Activated gamma-delta T cell (primary cell): ENCODE results near the gene MAP1LC3B.
"Not testable (repeated sequence)": the region's sequence is repeated elsewhere in the genome, so short reads cannot be mapped to it uniquely, and the experiment has no call there.

ENCODE experiments used
- DNase-seq: peaks from one replicate; lab custom pipeline; 2025; lab: John Stamatoyannopoulos, UW

Gene MAP1LC3B

GRCh38 chr16:87380881-87381280, 11.3 kb upstream of the MAP1LC3B start:
- no peak for DNase-seq

GRCh38 chr16:87382023-87382785, 9.9 kb upstream of the MAP1LC3B start:
- no peak for DNase-seq

DNA sequence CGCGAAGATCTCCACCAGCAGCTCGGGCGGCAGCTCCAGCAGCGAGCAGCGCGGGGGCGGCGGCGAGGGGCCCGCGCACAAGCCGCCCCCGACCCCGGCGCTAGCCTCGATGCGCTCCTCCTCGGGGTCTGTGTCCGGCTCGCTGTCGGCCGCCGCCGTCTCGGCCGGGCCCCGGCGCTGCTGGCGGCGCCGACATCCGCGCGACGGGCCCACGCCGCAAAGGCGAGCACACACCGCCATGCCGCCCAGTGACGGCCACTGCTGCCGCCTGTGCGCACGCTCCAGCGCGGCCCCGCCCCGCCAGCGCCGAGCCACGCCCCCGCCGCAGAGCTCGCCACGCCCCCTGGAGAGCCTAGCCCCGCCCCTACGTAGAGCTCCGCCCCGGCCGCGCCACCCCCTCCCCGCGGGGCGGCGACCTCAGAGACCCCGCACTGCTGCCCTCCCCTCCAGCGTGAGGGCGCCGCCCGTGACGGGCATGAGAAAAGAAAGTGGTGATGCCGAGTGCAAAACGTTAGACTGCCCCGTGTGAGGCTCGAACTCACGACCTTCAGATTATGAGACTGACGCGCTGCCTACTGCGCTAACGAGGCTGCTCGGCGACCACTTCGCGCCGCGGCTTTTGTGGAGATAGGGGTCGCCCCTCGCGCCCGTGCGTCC, 8.5 kb upstream of the MAP1LC3B start, which contains the start of gene FBXO31:
Gene FBXO31 (minus strand): TSS at position 272 of the 657 bp plus-strand sequence. CDS start 32 bp downstream, at position 240.
- DNase-seq = peak; percentile 88

GRCh38 chr16:87384162-87384874, 7.8 kb upstream of the MAP1LC3B start:
- DNase-seq = no peak

DNA sequence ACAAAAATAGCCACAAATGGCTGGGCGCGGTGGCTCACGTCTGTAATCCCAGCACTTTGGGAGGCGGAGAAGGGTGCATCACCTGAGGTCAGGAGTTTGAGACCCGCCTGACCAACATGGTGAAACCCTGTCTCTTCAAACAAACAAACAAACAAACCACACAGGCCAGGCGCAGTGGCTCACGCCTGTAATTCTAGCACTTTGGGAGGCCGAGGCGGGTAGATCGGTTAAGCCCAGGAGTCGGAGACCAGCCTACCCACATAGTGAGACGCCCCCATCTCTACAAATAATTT, 7.3 kb upstream of the MAP1LC3B start:
- not testable (repeated sequence) for DNase-seq

GRCh38 chr16:87387942-87388817, 4.0 kb upstream of the MAP1LC3B start:
- no peak for DNase-seq

DNA sequence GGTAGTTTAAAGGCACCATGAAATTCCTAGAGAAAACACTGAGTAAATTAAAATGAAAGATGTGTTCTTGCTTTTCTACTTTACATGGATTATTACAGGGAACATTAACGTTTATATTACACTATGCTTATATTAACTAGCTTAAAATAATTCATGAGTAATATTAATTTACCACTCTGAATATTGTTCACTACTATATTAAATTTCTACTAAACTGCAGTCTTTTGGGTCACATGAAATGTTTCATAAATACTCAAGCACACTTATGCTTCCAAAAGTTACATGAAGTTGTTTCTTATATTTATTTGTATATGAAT, 3.4 kb upstream of the MAP1LC3B start:
- no peak for DNase-seq

DNA sequence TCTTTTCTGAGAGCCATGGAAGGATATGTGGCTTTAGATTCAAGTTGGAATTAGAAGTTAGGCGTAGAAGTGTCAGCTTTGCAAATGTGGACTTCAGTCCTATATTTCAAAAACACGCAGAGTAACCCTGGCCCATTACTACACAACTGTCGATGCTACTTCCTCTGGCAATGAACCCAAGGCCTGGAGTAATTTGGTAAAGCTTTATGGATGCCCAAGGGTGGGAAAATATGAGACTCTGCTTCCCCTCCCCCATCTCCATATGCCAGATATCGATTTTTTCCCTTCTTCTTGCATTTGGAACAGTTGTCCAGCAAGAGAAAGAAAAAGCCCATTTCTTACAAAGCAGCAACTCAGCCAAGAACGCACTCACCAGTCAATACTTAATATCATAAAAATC, 2.9 kb upstream of the MAP1LC3B start:
- DNase-seq = no peak

DNA sequence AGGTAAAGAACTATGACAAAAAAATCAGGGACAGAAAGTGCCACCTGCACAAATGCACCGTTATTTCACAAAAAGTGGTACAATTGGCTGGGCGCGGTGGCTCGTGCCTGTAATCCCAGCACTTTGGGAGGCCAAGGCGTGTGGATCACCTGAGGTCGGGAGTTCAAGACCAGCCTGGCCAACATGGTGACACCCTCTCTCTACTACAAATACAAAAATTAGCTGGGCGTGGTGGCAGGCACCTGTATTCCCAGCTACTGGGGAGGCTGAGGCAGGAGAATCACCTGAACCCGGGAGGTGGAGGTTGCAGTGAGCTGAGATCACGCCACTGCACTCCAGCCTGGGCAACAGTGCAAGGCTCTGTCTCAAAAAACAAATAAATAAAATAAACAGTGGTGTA, 2.2 kb upstream of the MAP1LC3B start:
- not testable (repeated sequence) for DNase-seq

DNA sequence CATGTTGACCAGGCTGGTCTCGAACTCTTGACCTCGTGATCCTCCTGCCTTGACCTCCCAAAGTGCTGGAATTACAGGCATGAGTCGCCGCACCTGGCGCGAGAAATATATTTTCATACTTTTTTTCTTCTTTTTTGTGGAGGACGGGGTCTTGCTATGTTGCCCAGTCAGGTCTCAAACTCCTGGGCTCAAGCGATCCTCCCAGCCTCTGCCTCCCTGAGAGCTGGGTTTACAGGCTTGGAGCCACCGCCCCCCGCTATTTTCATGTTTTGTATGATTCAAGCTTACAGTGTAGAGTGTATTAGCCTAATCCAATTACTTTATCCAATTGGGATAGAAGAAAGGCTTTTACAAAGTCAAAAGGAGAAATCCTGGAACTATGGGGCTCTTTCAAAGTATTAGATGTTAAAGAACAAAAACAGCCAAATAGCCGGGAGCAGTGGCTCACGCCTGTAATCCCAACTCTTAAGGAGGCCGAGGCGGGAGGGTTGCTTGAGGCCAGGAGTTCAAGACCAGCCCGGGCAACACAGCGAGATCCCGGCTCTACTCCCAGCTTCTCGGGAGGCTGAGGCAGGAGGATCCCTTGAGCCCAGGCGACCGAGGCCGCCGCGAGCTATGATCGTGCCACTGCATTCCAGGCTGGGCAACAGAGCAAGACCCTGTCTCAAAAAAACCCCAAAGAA, 1.4 kb upstream of the MAP1LC3B start:
- DNase-seq = no peak

DNA sequence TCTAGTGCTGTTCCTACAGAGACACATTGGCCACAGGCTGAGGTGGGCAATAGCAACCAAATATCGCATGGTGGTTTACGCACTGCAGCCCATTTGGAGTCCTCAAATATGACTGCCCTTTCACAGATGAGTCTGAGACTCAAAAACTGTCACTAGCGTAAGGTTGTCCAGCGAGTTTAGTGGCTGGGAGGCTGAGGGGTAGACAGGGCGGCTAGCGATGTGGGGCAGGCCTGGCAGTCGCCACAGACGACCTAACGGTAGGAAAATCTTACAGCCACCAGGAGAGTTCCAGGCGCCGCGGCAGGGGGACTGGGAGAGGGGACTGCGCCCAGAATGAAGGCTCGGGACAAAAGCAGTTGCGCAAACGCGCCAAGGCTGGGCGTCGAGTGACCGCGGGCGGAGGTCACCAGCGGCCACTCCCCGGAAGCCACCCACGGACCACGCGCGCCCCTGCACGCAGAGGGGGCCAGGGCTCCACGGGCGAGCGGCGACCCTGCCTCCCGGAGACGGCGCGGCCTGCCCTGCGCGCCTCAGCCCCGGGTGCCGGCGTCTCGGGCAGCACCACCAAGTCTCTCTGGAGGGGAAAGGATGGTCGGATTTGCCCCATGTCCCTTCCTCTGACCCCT, 699 bp upstream of the MAP1LC3B start:
- DNase-seq = no peak

GRCh38 chr16:87392821-87393679, 914 bp downstream of the MAP1LC3B start:
- peak; percentile 40 for DNase-seq

DNA sequence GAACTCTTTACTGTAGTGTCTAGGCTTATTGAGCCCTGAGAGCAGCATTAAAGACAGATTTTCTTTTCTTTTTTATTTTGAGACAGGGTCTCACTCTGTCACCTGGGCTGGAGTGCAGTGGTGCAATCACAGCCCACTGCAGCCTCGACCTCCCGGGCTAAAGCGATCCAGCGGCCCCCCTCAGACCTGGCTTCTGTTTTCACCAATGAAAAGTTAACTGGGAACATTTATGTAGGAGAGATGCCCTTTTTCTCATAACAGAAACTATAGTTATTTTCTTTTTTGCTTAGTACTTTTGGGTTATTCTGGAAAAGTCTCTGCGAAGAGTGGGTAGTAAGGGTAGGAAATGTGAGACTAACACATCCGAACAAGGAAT, 1.5 kb downstream of the MAP1LC3B start:
- no peak for DNase-seq

- DNase-seq = no peak
These were observed 3.2 kb downstream of the MAP1LC3B start for GRCh38 chr16:87395181-87395842.

DNA sequence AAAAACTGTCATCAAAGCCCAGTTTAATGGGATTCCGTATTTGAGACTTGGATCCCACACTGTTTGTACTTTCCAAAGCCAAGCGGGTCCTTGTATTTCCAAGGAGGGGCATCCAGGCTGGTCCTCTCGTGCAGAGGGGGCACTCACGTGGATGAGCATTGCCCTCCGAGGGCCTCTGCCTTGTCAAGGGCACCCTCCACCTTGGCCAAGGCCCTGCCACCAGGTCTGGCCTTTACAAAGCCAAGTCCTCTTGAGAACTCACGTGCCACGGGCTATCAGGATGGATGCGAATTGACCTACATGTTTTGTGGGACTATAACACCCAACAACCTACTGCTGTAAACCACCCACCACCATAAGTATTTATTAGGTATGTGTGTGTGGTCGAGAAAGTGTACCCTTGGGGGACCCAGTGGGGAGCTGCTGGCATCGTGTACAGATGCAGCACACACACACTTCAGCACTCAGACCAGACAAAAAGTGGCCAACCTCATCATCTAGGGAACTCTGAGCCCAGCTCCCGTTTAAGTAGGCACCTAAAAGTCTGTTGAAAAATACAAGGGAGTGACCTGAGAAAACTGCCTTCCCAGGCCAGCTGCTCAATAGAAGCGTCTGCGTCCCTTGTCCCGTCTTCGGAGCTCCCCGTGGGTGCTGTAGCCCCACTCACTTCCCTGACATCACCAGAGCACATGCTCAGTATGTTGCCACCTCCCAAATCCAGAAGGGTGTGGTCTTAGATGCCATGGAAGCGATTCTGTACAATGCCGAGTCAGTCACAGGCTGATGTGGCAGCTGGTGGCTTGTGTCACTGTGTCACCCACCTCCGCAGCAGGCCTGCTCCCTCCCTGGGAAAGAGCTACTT, 12.9 kb downstream of the MAP1LC3B start:
- no peak for DNase-seq

DNA sequence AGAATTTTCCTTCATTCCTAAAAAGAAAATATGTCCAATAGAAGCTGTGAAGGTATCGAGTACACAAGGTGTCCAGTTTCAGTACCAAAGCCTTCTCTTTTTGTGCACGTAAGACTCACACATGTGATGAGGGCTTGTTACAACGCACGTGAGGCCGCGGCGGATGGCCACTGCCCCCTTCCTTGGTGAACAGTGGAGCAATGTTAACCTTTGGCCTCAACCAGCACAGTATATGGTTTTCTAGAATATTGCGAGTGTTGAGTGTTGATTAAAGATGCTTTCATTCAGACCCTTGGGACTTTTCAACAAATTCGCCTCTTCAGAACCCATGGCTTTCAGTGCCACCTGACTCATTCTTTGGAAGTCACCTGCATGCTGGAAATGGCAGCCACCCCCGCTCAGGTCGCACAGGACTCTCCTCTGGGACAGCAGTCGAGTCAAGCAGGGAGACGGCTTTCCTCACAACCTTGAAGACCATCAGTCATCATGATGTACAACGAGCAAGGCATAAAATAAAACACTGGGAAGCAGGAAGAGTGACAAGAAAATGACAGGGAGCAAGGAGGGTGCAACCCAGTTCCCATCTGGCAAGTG, 14.5 kb downstream of the MAP1LC3B start:
- no peak for DNase-seq

- no peak for DNase-seq
These were observed 15.5 kb downstream of the MAP1LC3B start for GRCh38 chr16:87407511-87408112.

DNA sequence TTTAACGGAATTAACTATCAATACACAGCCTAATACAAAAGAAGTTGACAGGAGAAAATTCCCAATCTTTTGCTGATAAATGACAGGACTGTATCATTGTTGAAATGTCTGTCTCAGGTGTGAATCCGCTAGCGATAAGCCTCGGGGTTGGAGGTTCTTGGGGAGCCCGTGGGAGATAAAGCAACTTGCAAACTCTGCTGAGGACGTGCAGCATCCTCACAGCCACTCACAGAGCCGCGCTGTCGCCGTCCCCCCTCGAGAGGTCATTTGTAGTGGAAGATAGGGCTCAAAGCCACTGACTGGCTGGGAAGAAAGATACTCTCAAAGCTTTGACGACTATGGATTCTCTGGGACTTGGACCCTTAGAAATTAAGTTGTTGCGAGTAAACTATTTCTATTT, 17.0 kb downstream of the MAP1LC3B start:
- DNase-seq = no peak
